Cardiac fibroblast (primary cell): Measurements from ENCODE around the gene LDHB.

ENCODE experiments used
- DNase-seq, 2 donors: peaks; one replicate each; pipeline versions ENCODE4 v3.0.0 to v3.0.0-alpha.2; 2010; ENCODE audit warnings: low read depth in 2 of 2
- H3K4me3 ChIP-seq, 2 donors: replicated peaks in 1 of 2; 1 replicate in 1 of 2; 2 replicates in 1 of 2; pipeline ENCODE4 v1.5.1; 2011; ENCODE audit warnings: low read depth in 2 of 2, low read length in 2 of 2, mild to moderate bottlenecking in 2 of 2, moderate library complexity in 1 of 2
- TF ChIP-seq, protein P1 (sequence below): IDR thresholded peaks from one replicate; pipeline ENCODE4 v1.5.1; 2011; ENCODE audit warnings: low read depth, mild to moderate bottlenecking, low read length, inconsistent platforms

LDHB gene

DNA sequence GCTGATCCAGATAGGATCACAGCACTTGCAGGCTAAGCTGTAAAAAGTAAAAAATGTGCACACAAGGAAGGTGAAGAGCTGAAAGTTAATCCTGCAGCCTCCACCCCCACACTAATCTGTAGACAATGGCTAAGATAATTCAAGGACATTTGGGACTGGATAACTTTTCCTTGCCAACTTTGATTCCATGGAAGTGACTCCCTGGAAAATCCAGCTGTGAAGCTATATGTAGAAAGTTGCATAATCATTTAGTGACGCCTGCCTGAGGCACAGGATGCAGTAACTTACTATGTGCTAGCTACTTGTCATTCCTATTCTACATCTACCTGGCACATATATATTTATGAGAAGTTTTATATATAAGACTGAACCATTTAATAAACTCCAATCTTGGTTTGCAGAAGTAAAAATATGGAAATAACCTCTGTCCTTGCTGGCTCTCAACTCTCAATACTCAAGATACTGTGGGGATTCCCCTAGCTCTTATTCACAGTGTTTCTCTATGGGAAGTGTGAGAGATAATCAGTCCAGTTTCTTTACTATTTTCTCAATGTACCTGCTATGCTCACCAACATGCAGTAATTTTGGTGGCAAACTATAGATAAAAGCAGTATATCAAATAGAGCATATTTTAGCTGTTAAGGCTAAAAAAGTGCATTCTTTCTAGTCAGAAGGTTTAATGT lies 14.8 kb downstream of the LDHB start:
- H3K4me3 ChIP-seq, result no peak overlapping the region
- DNase-seq, result peak; percentile 42 to 44
- TF ChIP-seq, protein P1, sequence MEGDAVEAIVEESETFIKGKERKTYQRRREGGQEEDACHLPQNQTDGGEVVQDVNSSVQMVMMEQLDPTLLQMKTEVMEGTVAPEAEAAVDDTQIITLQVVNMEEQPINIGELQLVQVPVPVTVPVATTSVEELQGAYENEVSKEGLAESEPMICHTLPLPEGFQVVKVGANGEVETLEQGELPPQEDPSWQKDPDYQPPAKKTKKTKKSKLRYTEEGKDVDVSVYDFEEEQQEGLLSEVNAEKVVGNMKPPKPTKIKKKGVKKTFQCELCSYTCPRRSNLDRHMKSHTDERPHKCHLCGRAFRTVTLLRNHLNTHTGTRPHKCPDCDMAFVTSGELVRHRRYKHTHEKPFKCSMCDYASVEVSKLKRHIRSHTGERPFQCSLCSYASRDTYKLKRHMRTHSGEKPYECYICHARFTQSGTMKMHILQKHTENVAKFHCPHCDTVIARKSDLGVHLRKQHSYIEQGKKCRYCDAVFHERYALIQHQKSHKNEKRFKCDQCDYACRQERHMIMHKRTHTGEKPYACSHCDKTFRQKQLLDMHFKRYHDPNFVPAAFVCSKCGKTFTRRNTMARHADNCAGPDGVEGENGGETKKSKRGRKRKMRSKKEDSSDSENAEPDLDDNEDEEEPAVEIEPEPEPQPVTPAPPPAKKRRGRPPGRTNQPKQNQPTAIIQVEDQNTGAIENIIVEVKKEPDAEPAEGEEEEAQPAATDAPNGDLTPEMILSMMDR, result no peak

DNA sequence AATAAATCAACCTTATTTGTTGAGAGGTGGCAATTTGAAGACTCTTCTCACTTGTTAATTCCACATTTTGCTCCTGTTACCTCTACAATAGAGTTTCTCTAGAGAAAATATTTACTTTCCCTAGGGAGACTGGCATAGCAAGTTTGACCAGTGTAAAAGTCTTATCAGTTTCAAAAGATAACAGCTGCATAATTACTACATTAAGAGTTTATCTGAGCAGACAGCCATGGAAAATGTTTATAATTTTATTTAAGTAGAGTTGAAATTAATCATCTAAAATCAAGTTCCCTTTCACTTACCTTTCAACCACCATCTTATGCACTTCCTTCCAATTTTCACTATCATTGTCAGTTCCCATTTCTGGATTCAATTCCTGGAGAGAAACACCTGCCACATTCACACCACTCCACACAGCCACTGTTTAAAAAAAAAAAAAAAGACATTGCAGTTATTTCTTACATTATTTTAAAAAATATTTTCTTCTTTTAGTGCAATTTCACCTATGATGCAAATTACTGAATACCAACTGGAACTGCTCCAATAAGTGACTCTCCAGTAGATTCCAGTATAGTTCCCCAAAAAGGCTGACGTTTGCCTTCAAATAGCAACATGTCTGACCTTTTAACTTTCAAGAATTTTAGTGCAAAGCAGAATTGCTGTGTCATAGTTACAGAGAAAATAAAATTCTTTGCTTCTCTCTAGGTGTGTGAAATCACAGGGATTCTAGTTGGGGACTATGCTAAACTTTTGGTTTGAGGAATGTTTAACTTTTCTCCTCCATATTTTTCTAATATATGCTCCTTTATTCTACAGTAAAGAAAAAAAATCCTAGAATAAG lies 19.4 kb downstream of the LDHB start:
- TF ChIP-seq, protein P1, result no peak
- peak; percentile 55 to 71 for DNase-seq
- H3K4me3 ChIP-seq, result no peak overlapping the region

DNA sequence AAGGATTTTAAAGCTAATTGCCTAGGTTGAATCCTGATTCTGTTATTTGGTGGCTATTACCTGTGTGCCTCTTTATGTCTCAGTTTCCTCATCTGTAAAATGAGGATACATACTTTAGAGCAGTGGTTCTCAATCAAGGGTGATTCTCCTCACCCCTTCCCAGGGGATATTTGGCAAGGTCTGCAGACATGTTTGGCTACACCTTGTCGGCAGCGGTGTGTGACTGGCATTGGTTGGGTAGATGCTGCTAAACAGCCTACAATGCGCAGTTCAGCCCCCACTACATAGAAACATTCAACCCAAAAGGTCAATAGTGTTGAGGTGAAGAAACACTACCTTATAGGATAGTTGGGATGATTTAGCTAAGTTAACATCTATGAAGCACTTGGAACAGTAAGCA lies 23.4 kb downstream of the LDHB start:
- no peak overlapping the region for H3K4me3 ChIP-seq
- TF ChIP-seq, protein P1, result no peak
- DNase-seq, result no peak

DNA sequence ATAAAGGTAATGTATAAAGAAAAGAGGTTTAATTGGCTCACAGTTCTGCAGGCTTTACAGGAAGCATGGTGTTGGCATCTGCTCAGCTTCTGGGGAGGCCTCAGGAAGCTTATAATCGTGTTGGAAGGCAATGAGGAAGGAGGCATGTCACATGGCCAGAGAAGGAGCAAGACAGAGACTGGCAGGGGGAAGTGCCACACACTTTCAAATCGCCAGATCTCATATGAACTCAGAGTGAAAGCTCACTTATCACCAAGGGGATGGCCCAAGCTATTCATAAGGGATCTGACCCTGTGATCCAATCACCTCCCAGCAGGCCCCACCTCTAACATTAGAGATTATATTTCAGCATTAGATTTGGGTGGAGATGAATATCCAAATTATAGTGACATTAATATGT lies 26.3 kb downstream of the LDHB start:
- TF ChIP-seq, protein P1, result no peak
- H3K4me3 ChIP-seq, result no peak overlapping the region
- DNase-seq, result no peak

DNA sequence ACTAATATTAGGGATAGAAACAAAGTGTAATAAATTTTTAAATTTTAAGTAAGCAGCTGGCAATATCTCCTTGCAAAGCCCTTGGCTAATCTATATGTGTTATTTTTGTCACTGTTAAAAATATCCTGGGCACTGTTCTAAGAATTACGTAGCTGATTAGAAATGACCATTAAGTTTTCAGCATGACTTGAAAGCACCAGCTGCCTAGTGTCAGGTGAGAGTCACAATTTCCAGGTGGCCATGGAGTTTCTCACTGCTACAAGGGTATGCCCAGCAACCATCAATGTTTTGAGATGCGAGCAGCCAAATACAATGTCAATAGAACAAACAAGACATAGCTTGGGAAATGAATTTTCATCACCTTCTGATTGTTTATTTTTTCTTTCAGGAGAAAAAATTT lies 29.7 kb downstream of the LDHB start:
- no peak overlapping the region for H3K4me3 ChIP-seq
- no peak for DNase-seq
- TF ChIP-seq, protein P1, result no peak

DNA sequence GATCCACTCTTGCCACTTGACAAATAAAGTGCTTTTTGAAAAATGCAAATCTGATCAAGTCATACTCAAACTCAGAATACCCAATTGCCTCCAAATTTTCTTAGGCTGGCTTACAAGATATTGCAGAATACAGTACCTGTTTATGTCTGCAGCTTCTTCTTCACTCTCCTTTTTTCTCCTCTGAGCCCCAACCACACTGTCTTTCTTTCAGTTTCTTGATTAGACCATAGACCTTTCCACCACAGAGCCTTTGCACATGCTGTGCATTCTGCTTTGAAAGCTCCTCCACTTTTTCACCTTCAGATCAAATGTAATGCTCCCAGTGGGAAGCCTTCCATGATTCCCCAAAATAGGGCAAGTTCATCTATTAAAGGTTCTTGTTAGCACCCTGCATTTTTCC lies 39.1 kb downstream of the LDHB start:
- TF ChIP-seq, protein P1, result no peak
- H3K4me3 ChIP-seq, result no peak overlapping the region
- no peak for DNase-seq
